ENCODE measurements around the gene MOG. TPM values are rescaled to one million over a fixed set of nuclear protein-coding genes. Genes with fewer than 3 reads are reported as not detected.

The MOG gene
- total RNA-seq, 2 experiments from 2014 or later = not detected

GRCh38 chr6:29674008-29674407 lies 17.1 kb downstream of the MOG start:
- Histone ChIP-seq H3K27ac (ENCODE audit: low read depth in 1 of 2, low read length in 2 of 2) (no peak overlapping the region), H3K4me1 (ENCODE audit: insufficient read depth, low read length) (peaks cover 8% of the 10 kb centered on the region), H3K27me3 (ENCODE audit: control insufficient read depth in 1 of 2, insufficient read depth in 2 of 2, low read length in 2 of 2) (peaks cover 18 to 21% of the 10 kb centered on the region in 2 experiments), H3K9me3 (ENCODE audit: control insufficient read depth in 1 of 2, insufficient read depth in 1 of 2, low read length in 2 of 2) (no peaks in the 10 kb centered on the region), H3K36me3 (ENCODE audit: insufficient read depth, low read length) (no peaks in the 10 kb centered on the region), H3K4me3 (ENCODE audit: low read length) (no peak overlapping the region)
- Mint-ChIP-seq H3K4me1 (ENCODE audit: low read depth) (peaks cover 5% of the 10 kb centered on the region), H3K27me3 (peaks cover 29% of the 10 kb centered on the region), H3K4me3 (no peak overlapping the region), H3K27ac (no peak overlapping the region), H3K9me3 (no peaks in the 10 kb centered on the region), H3K36me3 (ENCODE audit: low read depth) (no peaks in the 10 kb centered on the region)
- ATAC-seq (ENCODE audit: poor library complexity) (no peak), DNase-seq (no peak)
- ChIA-PET POLR2A (no interaction called here), CTCF (interaction anchor here (1.1 kb wide), 1 partner anchor 22 kb away, joined by 3 read pairs; no protein-coding TSS in a partner anchor)
- intact Hi-C loops (cut with DNase I, micrococcal nuclease) = no loop called here
- no peak for TF ChIP-seq CTCF (IDR thresholded peaks at IDR 0.05)

- no peaks in the 10 kb centered on the region for H3K36me3 Mint-ChIP-seq (ENCODE audit: low read depth)
- H3K4me3 Mint-ChIP-seq = no peak overlapping the region
- CTCF ChIA-PET = interaction anchor here (0.6 to 0.9 kb wide), 2 partner anchors 14 to 19 kb away, joined by 3 to 4 read pairs; no protein-coding TSS in a partner anchor
- no peaks in the 10 kb centered on the region for H3K9me3 Mint-ChIP-seq
- H3K27ac Mint-ChIP-seq = no peak overlapping the region
- no peak for TF ChIP-seq CTCF (IDR thresholded peaks at IDR 0.05)
- Histone ChIP-seq H3K27me3 (ENCODE audit: control insufficient read depth in 1 of 2, insufficient read depth in 2 of 2, low read length in 2 of 2) (peaks cover 8 to 17% of the 10 kb centered on the region in 2 experiments), H3K9me3 (ENCODE audit: control insufficient read depth in 1 of 2, insufficient read depth in 1 of 2, low read length in 2 of 2) (peaks cover 0 to 6% of the 10 kb centered on the region in 2 experiments), H3K4me1 (ENCODE audit: insufficient read depth, low read length) (peaks cover 11% of the 10 kb centered on the region), H3K27ac (ENCODE audit: low read depth in 1 of 2, low read length in 2 of 2) (no peak overlapping the region), H3K36me3 (ENCODE audit: insufficient read depth, low read length) (no peaks in the 10 kb centered on the region), H3K4me3 (ENCODE audit: low read length) (no peak overlapping the region)
- ATAC-seq (ENCODE audit: poor library complexity) (no peak), DNase-seq (no peak)
- intact Hi-C loops (cut with DNase I, micrococcal nuclease) = no loop called here
- POLR2A ChIA-PET = no interaction called here
- peaks cover 30% of the 10 kb centered on the region for H3K27me3 Mint-ChIP-seq
- H3K4me1 Mint-ChIP-seq (ENCODE audit: low read depth) = peaks cover 5% of the 10 kb centered on the region
Observed at GRCh38 chr6:29675561-29675960, 18.7 kb downstream of the MOG start.

GRCh38 chr6:29676981-29677601 lies 20.2 kb downstream of the MOG start:
- H3K4me1 ChIP-seq (ENCODE audit: insufficient read depth, low read length) = peaks cover 15% of the 10 kb centered on the region
- no peak for ATAC-seq (ENCODE audit: poor library complexity)
- TF ChIP-seq CTCF (IDR thresholded peaks at IDR 0.05) = no peak
- H3K36me3 ChIP-seq (ENCODE audit: insufficient read depth, low read length) = no peaks in the 10 kb centered on the region
- H3K4me3 ChIP-seq (ENCODE audit: low read length) = no peak overlapping the region
- POLR2A ChIA-PET = no interaction called here
- intact Hi-C loops (cut with DNase I, micrococcal nuclease) = no loop called here
- H3K27ac ChIP-seq (ENCODE audit: low read depth in 1 of 2, low read length in 2 of 2) = no peak overlapping the region
- CTCF ChIA-PET = interaction anchor here (0.7 to 1.2 kb wide), 4 partner anchors 11 to 27 kb away, joined by 3 to 5 read pairs (median 3); no protein-coding TSS in a partner anchor
- peaks cover 0 to 9% of the 10 kb centered on the region in 2 experiments for H3K9me3 ChIP-seq (ENCODE audit: control insufficient read depth in 1 of 2, insufficient read depth in 1 of 2, low read length in 2 of 2)
- Mint-ChIP-seq H3K27me3 (peaks cover 20% of the 10 kb centered on the region), H3K4me3 (no peak overlapping the region), H3K4me1 (ENCODE audit: low read depth) (peaks cover 5% of the 10 kb centered on the region), H3K9me3 (no peaks in the 10 kb centered on the region), H3K36me3 (ENCODE audit: low read depth) (no peaks in the 10 kb centered on the region), H3K27ac (no peak overlapping the region)
- DNase-seq = no peak
- peaks cover 0 to 7% of the 10 kb centered on the region in 2 experiments for H3K27me3 ChIP-seq (ENCODE audit: control insufficient read depth in 1 of 2, insufficient read depth in 2 of 2, low read length in 2 of 2)

Data from CD4-positive, alpha-beta T cell (primary cell).